Choroid plexus epithelial cell (primary cell): ENCODE measurements around the gene SAMD7.

Experiments used
- DNase-seq: peaks from one replicate; pipeline ENCODE4 v3.0.0-alpha.2; 2010; ENCODE audit warnings: low read depth
- H3K4me3 ChIP-seq: 2 replicates; pipeline ENCODE4 v1.5.1; 2011; ENCODE audit warnings: low read depth, mild to moderate bottlenecking, control low read depth, low read length, moderate library complexity
- TF ChIP-seq, protein P1 (sequence below): conservative IDR thresholded peaks from 2 replicates; pipeline ENCODE4 v1.5.1; 2011; ENCODE audit warnings: low read depth, mild to moderate bottlenecking, control low read depth, inconsistent platforms, low read length, moderate library complexity

Gene SAMD7

DNA sequence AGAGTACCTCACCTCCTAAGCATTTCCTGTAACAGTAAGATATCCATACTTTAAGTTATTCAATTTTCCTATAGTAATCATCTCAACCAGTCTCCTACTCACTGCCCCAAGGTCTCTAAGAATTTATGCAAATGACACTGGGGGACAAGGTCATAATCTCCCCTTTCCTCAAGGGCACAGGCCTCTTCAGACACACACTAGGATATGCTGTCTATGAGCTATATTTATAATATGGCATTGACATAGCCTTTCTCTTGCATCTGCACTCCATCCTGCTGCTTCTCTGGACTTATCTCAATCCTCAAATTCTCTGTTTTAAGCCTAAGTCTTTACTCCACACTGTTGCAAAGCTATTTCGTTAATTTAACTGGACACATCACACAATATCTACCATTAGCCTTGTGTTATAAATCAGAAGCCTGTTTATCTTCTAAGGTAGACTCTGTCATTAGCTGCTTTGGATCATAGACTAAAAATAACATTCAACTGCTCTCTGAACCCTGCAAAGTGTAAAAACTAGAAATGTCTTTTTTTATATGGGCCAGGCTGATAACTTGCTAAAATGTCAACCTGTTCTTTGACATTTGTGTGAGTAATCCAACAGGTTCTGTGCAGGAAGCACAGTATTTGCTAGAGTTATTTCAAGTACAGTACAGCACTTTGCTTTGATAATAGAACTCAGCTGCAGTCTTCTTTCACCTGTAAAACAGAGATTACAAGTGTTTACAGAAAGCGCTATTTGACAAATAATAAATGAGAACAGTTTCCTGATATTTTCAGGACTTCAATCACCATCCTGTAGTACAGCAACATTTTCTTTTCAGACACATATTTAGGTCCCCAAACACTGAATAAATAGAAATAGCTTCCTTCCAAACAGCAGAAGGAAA, 37.4 kb downstream of the SAMD7 start:
- TF ChIP-seq, protein P1, sequence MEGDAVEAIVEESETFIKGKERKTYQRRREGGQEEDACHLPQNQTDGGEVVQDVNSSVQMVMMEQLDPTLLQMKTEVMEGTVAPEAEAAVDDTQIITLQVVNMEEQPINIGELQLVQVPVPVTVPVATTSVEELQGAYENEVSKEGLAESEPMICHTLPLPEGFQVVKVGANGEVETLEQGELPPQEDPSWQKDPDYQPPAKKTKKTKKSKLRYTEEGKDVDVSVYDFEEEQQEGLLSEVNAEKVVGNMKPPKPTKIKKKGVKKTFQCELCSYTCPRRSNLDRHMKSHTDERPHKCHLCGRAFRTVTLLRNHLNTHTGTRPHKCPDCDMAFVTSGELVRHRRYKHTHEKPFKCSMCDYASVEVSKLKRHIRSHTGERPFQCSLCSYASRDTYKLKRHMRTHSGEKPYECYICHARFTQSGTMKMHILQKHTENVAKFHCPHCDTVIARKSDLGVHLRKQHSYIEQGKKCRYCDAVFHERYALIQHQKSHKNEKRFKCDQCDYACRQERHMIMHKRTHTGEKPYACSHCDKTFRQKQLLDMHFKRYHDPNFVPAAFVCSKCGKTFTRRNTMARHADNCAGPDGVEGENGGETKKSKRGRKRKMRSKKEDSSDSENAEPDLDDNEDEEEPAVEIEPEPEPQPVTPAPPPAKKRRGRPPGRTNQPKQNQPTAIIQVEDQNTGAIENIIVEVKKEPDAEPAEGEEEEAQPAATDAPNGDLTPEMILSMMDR = no peak
- H3K4me3 ChIP-seq = no peak overlapping the region
- DNase-seq = no peak

DNA sequence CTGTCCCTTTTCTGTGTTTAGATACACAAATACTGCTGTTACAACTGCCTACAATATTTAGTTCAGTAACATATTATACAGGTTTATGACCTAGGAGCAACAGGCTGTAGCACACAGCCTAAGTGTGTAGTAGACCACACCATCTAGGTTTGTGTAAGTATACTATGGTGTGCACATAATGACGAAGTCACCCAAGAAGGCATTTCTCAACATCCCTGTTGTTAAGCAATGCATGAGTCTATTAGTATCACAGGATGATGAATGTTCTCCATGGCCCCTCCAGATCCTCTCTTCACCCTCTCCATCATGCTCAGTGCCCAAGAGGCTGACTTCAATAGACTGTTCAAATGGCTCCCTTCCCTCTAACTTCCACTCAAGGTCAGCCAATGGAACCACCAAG, 40.7 kb downstream of the SAMD7 start:
- TF ChIP-seq, protein P1 = no peak
- DNase-seq = no peak
- H3K4me3 ChIP-seq = no peak overlapping the region

DNA sequence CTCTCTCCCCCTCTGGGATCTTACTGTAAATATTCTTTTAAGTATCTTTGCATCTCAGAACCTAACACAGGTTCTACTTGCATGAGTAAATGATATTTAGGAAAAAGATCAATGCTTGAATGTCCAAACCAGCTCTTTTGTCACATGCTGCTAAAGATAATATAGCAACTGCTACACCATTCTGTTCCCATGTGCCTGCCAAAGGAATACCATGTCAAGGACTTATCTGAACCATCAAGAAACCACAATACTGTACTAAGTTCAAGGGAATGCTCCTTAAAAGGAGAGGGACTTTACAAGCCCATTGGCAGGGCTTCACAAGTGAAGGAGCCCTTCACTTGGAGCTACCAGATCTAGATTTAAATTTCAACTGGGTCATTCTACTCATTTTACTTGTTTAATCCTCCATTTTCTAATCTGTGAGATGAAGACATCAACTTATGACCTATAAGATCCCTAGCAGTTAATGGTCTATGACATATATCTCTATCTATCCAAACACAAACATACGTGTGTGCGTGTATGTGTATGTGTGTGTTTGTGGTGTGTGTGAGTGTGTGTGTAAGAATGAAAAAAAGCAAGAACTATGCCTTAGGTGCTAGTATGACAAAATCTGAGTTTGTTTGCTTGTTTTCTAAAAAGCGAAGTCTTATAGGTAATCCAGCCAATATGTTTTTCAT, 42.2 kb downstream of the SAMD7 start:
- no peak for DNase-seq
- TF ChIP-seq, protein P1 = no peak
- no peak overlapping the region for H3K4me3 ChIP-seq

DNA sequence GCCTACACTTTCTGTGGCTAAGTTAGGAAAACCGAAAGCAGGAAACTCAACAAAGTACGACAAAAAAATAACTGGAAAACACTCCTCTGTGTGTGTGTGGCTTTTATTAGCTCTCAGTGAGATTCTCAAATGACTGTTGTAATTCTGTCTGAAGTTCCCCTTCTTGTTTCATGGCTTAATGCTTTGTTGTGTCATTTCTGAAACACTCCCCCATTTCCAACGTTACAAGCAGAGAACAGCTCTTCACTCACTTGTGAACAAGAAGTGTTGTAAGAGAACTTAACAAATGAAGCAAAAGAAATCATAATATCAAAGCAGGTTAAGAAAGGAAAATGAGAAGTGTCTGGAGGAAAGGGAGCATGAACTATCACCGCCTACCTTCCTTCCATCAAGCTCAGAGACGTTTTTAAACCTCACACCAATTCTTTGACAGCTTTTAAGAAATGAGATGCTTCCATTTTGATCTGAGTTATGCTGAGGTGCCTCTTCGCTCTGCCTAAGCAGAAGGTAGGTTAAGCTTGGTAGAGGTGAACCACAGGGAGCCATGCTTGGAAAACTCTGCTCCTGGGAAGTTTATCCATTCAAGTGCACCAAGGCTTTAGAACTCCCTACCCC, 42.9 kb downstream of the SAMD7 start:
- no peak overlapping the region for H3K4me3 ChIP-seq
- DNase-seq = no peak
- TF ChIP-seq, protein P1 = no peak

DNA sequence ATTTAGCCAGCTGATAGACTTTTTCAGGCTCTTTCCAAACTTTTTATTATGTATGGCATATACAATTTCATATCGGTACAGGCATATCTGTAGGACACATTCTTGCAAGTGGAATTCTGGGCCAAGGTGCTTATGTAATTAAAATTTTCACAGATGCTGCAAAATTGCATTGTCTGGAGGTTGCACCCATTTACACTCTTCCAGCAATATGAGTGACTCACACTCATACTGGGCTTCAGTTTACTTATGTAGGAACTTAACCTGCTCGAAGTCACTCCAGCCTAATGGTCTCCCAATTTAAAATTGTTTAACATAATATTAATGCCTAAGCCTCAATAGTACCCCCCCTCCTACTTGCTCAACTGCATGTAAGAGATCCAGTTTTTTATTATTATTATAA, 44.0 kb downstream of the SAMD7 start:
- TF ChIP-seq, protein P1 = no peak
- H3K4me3 ChIP-seq = no peak overlapping the region
- DNase-seq = no peak

DNA sequence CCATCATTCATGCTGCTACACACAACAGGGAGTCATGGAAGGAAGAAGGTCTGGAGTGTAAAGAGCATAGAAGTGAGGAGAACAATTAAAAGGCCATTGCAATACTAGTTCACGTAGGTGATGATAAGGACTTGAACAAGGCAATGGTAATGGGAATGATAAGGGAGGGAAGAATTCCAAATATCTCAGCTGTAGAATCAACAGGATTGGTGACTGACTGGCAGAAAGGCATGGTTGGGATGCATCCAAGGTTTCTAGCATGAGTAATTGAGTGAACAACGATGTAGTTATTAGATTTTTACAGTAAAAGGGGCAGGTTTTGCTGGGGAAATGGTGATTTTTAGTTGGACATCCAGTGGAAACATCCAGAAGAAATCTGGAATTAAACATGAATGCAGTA, 52.8 kb downstream of the SAMD7 start:
- TF ChIP-seq, protein P1 = no peak
- peak; percentile 17 for DNase-seq
- H3K4me3 ChIP-seq = no peak overlapping the region
